IMR-90 (cell line): ENCODE data around the gene AFF2. TPM values are rescaled to one million over a fixed set of nuclear protein-coding genes. Genes with fewer than 3 reads are reported as not detected.

Experiments used
- ATAC-seq: fragments of 200-7000 bp; cut with Tn5 transposase; 2 replicates; pipeline ENCODE4 v1.9.1; 2020; ENCODE audit warnings: low read depth, mild to moderate bottlenecking, moderate library complexity
- BruUV-seq: library from RNA; stranded (reverse); fragments of 400-500 nt; replicated peaks from 2 replicates; lab custom pipeline; 2021; lab: Mats Ljungman, UMichigan
- CTCF ChIA-PET: fragments of 300-600 bp; formaldehyde crosslinking; extraction: SDS; loops from one replicate; lab custom pipeline; 2021; ENCODE audit warnings: antibody characterized with exemption; lab: Yijun Ruan, JAX
- POLR2A ChIA-PET: fragments of 300-600 bp; sonication (Branson Sonifier 250); formaldehyde crosslinking; loops from one replicate; lab custom pipeline; 2022; ENCODE audit warnings: antibody characterized with exemption; ENCODE audit not compliant: unreplicated experiment; lab: Charles Lee
- DNase-seq: peaks from one replicate; pipeline ENCODE4 v3.0.0; 2013
- H2AFZ ChIP-seq: replicated peaks from 2 replicates; pipeline ENCODE3; 2013; ENCODE audit warnings: low read length, mild to moderate bottlenecking; ENCODE audit not compliant: poor library complexity
- H2AK5ac ChIP-seq: 2 replicates; pipeline ENCODE4 v1.6.1; 2013; ENCODE audit warnings: low read depth, low read length, inconsistent platforms
- H2AK9ac ChIP-seq: replicated peaks from 2 replicates; pipeline ENCODE3; 2013; ENCODE audit warnings: mild to moderate bottlenecking, low read depth, low read length, moderate library complexity; ENCODE audit not compliant: poor library complexity
- H2BK120ac ChIP-seq: 2 replicates; pipeline ENCODE4 v1.6.1; 2013; ENCODE audit warnings: low read depth, low read length, inconsistent platforms
- H2BK15ac ChIP-seq: 3 replicates; pipeline ENCODE4 v1.6.1; 2013; ENCODE audit warnings: low read depth, low read length, inconsistent platforms
- H2BK20ac ChIP-seq: 2 replicates; pipeline ENCODE4 v1.6.1; 2013; ENCODE audit warnings: low read depth, mild to moderate bottlenecking, inconsistent platforms, low read length, moderate library complexity
- H2BK5ac ChIP-seq: 2 replicates; pipeline ENCODE4 v1.6.1; 2013; ENCODE audit warnings: mild to moderate bottlenecking, low read depth, low read length, inconsistent platforms; ENCODE audit not compliant: poor library complexity, severe bottlenecking
- H3K14ac ChIP-seq: replicated peaks from 2 replicates; pipeline ENCODE4 v1.6.1; 2013; ENCODE audit warnings: low read depth, low read length, inconsistent platforms
- H3K18ac ChIP-seq: 2 replicates; pipeline ENCODE4 v1.6.1; 2013; ENCODE audit warnings: low read depth, low read length, control low read depth
- H3K23ac ChIP-seq: 2 replicates; pipeline ENCODE4 v1.6.1; 2013; ENCODE audit warnings: low read depth, low read length, inconsistent platforms
- H3K27ac ChIP-seq: 2 replicates; pipeline ENCODE4 v1.5.1; 2013; ENCODE audit warnings: mild to moderate bottlenecking, control low read depth, low read length; ENCODE audit not compliant: insufficient read depth
- H3K27me3 ChIP-seq: 2 replicates; pipeline ENCODE4 v1.6.1; 2013; ENCODE audit warnings: low read length; ENCODE audit not compliant: control insufficient read depth, insufficient read depth
- H3K36me3 ChIP-seq: 2 replicates; pipeline ENCODE4 v1.6.1; 2013; ENCODE audit warnings: low read length, mixed read lengths; ENCODE audit not compliant: control insufficient read depth, insufficient read depth
- H3K4ac ChIP-seq: 2 replicates; pipeline ENCODE4 v1.6.1; 2013; ENCODE audit warnings: low read depth, low read length, inconsistent platforms
- H3K4me1 ChIP-seq: 2 replicates; pipeline ENCODE4 v1.6.1; 2013; ENCODE audit warnings: low read length, mixed read lengths; ENCODE audit not compliant: control insufficient read depth, insufficient read depth
- H3K4me2 ChIP-seq: 2 replicates; pipeline ENCODE4 v1.6.1; 2013; ENCODE audit warnings: low read depth, mild to moderate bottlenecking, control low read depth, low read length, moderate library complexity
- H3K4me3 ChIP-seq: 2 replicates; pipeline ENCODE4 v1.5.1; 2013; ENCODE audit warnings: low read depth, mild to moderate bottlenecking, control low read depth, low read length, moderate library complexity; ENCODE audit not compliant: insufficient read depth
- H3K56ac ChIP-seq: 2 replicates; pipeline ENCODE4 v1.6.1; 2013; ENCODE audit warnings: low read length, inconsistent platforms; ENCODE audit not compliant: insufficient read depth; ENCODE audit errors: extremely low read depth
- H3K79me1 ChIP-seq, 2 experiments: 2 replicates each; pipeline ENCODE4 v1.6.1; 2013; ENCODE audit warnings: low read length in 2 of 2, inconsistent platforms in 1 of 2, low read depth in 1 of 2
- H3K9ac ChIP-seq: 2 replicates; pipeline ENCODE4 v1.6.1; 2013; ENCODE audit warnings: low read depth, low read length, control low read depth
- H3K9me1 ChIP-seq: 2 replicates; pipeline ENCODE4 v1.6.1; 2013; ENCODE audit warnings: low read length, inconsistent platforms; ENCODE audit not compliant: insufficient read depth
- H3K9me3 ChIP-seq: 2 replicates; pipeline ENCODE4 v1.6.1; 2013; ENCODE audit warnings: low read length; ENCODE audit not compliant: control insufficient read depth, insufficient read depth
- H4K20me1 ChIP-seq: 2 replicates; pipeline ENCODE4 v1.6.1; 2013; ENCODE audit warnings: low read length, inconsistent platforms; ENCODE audit not compliant: insufficient read depth
- H4K5ac ChIP-seq: 2 replicates; pipeline ENCODE4 v1.6.1; 2013; ENCODE audit warnings: mild to moderate bottlenecking, low read depth, low read length, control low read depth
- H4K8ac ChIP-seq, 2 experiments: 2 replicates each; pipeline ENCODE4 v1.6.1; 2013; ENCODE audit warnings: low read depth in 2 of 2, low read length in 2 of 2, control low read depth in 1 of 2, inconsistent platforms in 1 of 2
- H4K91ac ChIP-seq: 2 replicates; pipeline ENCODE4 v1.6.1; 2013; ENCODE audit warnings: low read depth, low read length, inconsistent platforms; ENCODE audit not compliant: insufficient read depth
- BHLHE40 ChIP-seq: fragments of 150-350 bp; IDR thresholded peaks from 2 replicates; pipeline ENCODE4 v1.6.1; 2016; ENCODE audit warnings: mild to moderate bottlenecking, low read depth, low read length
- MAFK ChIP-seq: IDR thresholded peaks from 2 replicates; pipeline ENCODE4 v1.6.1; 2012; ENCODE audit warnings: low read depth, low read length, improper control_type of control experiment
- MXI1 ChIP-seq: IDR thresholded peaks from 2 replicates; pipeline ENCODE4 v1.6.1; 2012; ENCODE audit warnings: low read depth, mild to moderate bottlenecking, low read length, moderate library complexity, borderline replicate concordance
- POLR2A ChIP-seq: IDR thresholded peaks from 2 replicates; pipeline ENCODE4 v1.6.1; 2012; ENCODE audit warnings: mild to moderate bottlenecking, low read depth, low read length
- RCOR1 ChIP-seq: IDR thresholded peaks from 2 replicates; pipeline ENCODE4 v1.6.1; 2012; ENCODE audit warnings: mild to moderate bottlenecking, low read length, improper control_type of control experiment; ENCODE audit not compliant: insufficient replicate concordance
- RFX5 ChIP-seq: IDR thresholded peaks from 2 replicates; pipeline ENCODE4 v1.8.0; 2012; ENCODE audit warnings: low read depth, mild to moderate bottlenecking, low read length, moderate library complexity
- SMC3 ChIP-seq: fragments of 150-350 bp; IDR thresholded peaks from 2 replicates; pipeline ENCODE4 v1.6.1; 2016; ENCODE audit warnings: low read depth, mild to moderate bottlenecking, antibody characterized with exemption, low read length, moderate library complexity
- WGBS, 2 experiments: methylation state at CpG; one replicate each; pipeline versions ENCODE4 v1.1.5 to v1.1.7; 2013; ENCODE audit warnings: missing lambda C conversion rate in 2 of 2; ENCODE audit not compliant: insufficient read length in 1 of 2; ENCODE audit errors: extremely low coverage in 2 of 2; 5-methylcytosine and 5-hydroxymethylcytosine counted together
- dilution Hi-C: fragments of 300-500 bp; cut with HindIII; formaldehyde crosslinking; loops from one replicate; pipeline ENCODE4 v1.14.3; 2018; ENCODE audit warnings: low sequenced_read_pairs; ENCODE audit not compliant: unreplicated experiment
- in situ Hi-C: fragments of 300-500 bp; cut with MboI; formaldehyde crosslinking; loops from 3 replicates; pipeline ENCODE4 v1.14.3; 2019; ENCODE audit warnings: low sequenced_read_pairs, inconsistent platforms, mixed read lengths
- intact Hi-C: fragments of 100-400 bp; cut with micrococcal nuclease; formaldehyde crosslinking; loops from 2 replicates; pipeline ENCODE4 v1.10.0; 2022
- polyA plus RNA-seq, 3 experiments: library from polyadenylated mRNA; depleted of rRNA; stranded (reverse); fragments of >200 nt; gene quantifications; 2 replicates each; pipeline ENCODE4 v1.2.3, GENCODE V29; 2012; ENCODE audit warnings: low replicate concordance in 1 of 3
- total RNA-seq: library from RNA; depleted of rRNA; stranded (reverse); fragments of >200 nt; gene quantifications from 2 replicates; pipeline ENCODE4 v1.2.3, GENCODE V29; 2012
- TF ChIP-seq, protein P1 (sequence below): fragments of 150-350 bp; IDR thresholded peaks from 2 replicates; pipeline ENCODE4 v1.6.1; 2017; ENCODE audit warnings: mild to moderate bottlenecking, antibody characterized with exemption, low read length, low read depth
- TF ChIP-seq, protein P2 (sequence below): fragments of 150-350 bp; IDR thresholded peaks from 2 replicates; pipeline ENCODE4 v1.6.1; 2016; ENCODE audit warnings: low read depth, mild to moderate bottlenecking, low read length, moderate library complexity, borderline replicate concordance

Gene AFF2
- total and polyA plus RNA-seq, 2 of the 4 experiments (the other 2 are of a cell fraction) = 0.15 to 0.72 TPM

DNA sequence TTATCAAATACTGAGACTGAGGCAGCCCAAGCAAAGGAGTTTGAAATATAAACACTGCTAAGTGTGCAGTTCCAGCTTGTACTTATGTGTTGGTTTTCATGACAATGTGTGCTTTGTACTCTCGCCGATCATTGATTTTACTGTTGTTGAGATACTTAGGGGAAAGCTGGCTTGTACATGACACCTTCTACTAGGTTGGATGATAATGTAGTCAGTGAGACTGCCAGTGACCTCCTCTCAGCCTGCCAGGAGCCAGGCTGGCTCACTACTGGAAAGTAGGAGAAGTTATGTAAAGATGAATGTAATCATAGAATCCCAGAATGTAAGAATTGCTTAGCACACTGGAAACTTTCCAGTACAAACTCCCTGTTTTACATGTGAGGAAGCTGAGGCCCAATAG, 132.0 kb downstream of the AFF2 start:
- no peak overlapping the region for H2AK9ac ChIP-seq
- no peak overlapping the region for H3K27ac ChIP-seq
- H3K9me3 ChIP-seq = no peaks in the 10 kb centered on the region
- no peak overlapping the region for H3K9ac ChIP-seq
- H2AK5ac ChIP-seq = no peak overlapping the region
- H3K23ac ChIP-seq = no peak overlapping the region
- H3K9me1 ChIP-seq = no peaks in the 10 kb centered on the region
- H3K4ac ChIP-seq = no peak overlapping the region
- no peak overlapping the region for H4K91ac ChIP-seq
- H2BK5ac ChIP-seq = no peak overlapping the region
- H3K56ac ChIP-seq = no peak overlapping the region
- no peak overlapping the region for H3K4me3 ChIP-seq
- H4K5ac ChIP-seq = no peak overlapping the region
- H4K20me1 ChIP-seq = no peaks in the 10 kb centered on the region
- POLR2A ChIA-PET = no interaction called here
- DNase-seq (no peak), ATAC-seq (no peak)
- CTCF ChIA-PET = no interaction called here
- no peak overlapping the region for H3K14ac ChIP-seq
- no peak overlapping the region for H2BK120ac ChIP-seq
- TF ChIP-seq RFX5 = no peak
- no peak for TF ChIP-seq POLR2A
- TF ChIP-seq, protein P1, sequence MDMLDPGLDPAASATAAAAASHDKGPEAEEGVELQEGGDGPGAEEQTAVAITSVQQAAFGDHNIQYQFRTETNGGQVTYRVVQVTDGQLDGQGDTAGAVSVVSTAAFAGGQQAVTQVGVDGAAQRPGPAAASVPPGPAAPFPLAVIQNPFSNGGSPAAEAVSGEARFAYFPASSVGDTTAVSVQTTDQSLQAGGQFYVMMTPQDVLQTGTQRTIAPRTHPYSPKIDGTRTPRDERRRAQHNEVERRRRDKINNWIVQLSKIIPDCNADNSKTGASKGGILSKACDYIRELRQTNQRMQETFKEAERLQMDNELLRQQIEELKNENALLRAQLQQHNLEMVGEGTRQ = no peak
- TF ChIP-seq SMC3 = no peak
- TF ChIP-seq MXI1 = no peak
- TF ChIP-seq RCOR1 = no peak
- TF ChIP-seq, protein P2, sequence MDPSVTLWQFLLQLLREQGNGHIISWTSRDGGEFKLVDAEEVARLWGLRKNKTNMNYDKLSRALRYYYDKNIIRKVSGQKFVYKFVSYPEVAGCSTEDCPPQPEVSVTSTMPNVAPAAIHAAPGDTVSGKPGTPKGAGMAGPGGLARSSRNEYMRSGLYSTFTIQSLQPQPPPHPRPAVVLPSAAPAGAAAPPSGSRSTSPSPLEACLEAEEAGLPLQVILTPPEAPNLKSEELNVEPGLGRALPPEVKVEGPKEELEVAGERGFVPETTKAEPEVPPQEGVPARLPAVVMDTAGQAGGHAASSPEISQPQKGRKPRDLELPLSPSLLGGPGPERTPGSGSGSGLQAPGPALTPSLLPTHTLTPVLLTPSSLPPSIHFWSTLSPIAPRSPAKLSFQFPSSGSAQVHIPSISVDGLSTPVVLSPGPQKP = no peak
- TF ChIP-seq BHLHE40 = no peak
- TF ChIP-seq MAFK = no peak
- no peaks in the 10 kb centered on the region for H3K79me1 ChIP-seq
- no CpG with 5 or more reads among the region's 2 CpGs for WGBS, 2 experiments
- H3K27me3 ChIP-seq = no peaks in the 10 kb centered on the region
- no peak overlapping the region for H2BK20ac ChIP-seq
- H2BK15ac ChIP-seq = no peak overlapping the region
- BruUV-seq = no TSS peak
- no peak overlapping the region for H3K4me2 ChIP-seq
- H2AFZ ChIP-seq = no peak overlapping the region
- dilution Hi-C loops (no loop called here), intact Hi-C loops (no loop called here), in situ Hi-C loops (no loop called here)
- H4K8ac ChIP-seq = no peak overlapping the region
- no peak overlapping the region for H3K18ac ChIP-seq
- no peaks in the 10 kb centered on the region for H3K4me1 ChIP-seq
- no peaks in the 10 kb centered on the region for H3K36me3 ChIP-seq
